CD4-positive, alpha-beta T cell treated with Interleukin-6 at 100 ng/mL for 8 hours (primary cell): ENCODE results near the gene SLC26A8.
"Not testable (repeated sequence)": the region's sequence is repeated elsewhere in the genome, so short reads cannot be mapped to it uniquely, and the experiment has no call there.

Experiments used
- DNase-seq: peaks from one replicate; pipeline ENCODE4 v3.0.0-alpha.2; 2020; ENCODE audit warnings: mixed read lengths, low spot score

Gene SLC26A8

GRCh38 chr6:35911871-35912653, 112.4 kb downstream of the SLC26A8 start:
- DNase-seq = no peak

DNA sequence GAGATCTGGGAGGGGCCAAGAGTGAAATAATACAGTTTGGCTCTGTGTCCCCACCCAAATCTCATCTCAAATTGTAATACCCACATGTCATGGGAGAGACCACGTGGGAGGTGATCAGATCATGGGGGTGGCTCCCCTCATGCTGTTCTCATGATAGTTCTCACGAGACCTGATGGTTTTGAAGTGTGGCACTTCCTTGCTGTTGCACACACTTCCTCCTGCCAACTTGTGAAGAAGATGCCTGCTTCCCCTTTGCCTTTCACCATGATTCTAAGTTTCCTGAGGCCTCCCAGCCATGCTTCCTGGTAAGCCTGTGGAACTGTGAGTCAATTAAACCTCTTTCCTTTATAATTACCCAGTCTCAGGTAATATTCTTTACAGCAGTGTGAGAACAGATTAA, 114.9 kb downstream of the SLC26A8 start:
- DNase-seq = not testable (repeated sequence)

DNA sequence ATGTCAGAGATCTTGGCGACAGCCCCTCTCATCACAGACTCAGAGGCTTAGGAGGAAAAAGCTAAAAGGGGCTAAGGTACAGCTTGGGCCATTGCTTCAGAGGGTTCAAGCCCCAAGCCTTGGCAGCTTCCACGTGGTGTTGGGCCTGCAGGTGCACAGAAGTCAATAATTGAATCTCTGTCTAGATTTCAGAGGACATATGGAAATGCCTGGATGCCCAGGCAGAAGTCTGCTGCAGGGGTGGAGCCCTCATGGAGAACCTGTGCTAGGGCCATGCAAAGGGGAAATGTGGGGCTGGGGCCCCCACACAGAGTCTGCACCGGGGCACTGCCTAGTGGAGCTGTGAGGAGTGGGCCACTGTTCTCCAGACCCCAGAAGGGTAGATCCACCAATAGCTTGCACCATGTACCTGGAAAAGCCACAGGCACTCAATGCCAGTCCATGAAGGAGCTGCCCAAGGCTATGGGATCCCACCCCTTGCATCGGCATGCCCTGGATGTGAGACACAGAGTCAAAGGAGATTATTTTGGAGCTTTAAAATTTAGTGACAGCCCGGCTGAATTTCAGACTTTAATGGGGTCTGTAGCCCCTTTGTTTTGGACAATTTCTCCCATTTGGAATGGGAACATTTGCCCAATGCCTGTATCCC, 115.6 kb downstream of the SLC26A8 start:
- DNase-seq = not testable (repeated sequence)

DNA sequence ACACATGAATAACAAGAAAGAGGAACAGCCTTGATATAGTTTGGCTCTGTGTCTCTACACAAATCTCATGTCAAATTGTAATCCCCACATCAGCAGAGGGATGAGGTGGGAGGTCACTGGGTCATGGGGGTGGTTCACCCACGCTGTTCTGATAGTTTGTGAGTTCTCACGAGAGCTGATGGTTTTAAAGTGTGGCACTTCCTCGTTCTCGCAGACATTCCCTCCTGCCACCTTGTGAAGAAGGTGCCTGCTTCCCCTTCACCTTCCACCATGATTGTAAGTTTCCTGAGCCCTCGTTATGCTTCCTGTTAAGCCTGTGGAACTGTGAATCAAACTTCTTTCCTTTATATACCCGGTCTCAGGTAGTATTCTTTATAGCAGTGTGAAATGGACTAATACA, 116.7 kb downstream of the SLC26A8 start:
- no peak for DNase-seq

- no peak for DNase-seq
Measured at GRCh38 chr6:35906499-35906846, 118.0 kb downstream of the SLC26A8 start.

- no peak for DNase-seq
Measured at GRCh38 chr6:35905841-35906498, 118.5 kb downstream of the SLC26A8 start.

GRCh38 chr6:35905141-35905785, 119.2 kb downstream of the SLC26A8 start:
- DNase-seq = no peak

DNA sequence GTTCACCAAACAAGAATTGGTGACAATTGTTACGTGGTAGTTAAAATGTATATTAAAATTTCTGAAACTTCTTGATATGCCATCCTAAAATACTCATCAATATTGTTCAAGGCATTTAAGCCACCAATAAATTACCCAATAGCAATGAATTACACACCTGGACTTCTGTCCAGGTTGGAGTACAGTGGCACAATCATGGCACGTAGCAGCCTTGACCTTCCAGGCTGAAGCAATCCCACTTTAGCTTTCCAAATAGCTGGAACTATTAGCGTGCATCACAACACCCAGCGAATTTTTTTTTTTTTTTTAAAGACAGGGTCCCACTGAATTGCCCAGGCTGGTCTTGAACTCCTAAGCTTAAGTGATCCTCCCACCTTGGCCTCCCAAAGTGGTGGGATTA, 120.8 kb downstream of the SLC26A8 start:
- DNase-seq = no peak

DNA sequence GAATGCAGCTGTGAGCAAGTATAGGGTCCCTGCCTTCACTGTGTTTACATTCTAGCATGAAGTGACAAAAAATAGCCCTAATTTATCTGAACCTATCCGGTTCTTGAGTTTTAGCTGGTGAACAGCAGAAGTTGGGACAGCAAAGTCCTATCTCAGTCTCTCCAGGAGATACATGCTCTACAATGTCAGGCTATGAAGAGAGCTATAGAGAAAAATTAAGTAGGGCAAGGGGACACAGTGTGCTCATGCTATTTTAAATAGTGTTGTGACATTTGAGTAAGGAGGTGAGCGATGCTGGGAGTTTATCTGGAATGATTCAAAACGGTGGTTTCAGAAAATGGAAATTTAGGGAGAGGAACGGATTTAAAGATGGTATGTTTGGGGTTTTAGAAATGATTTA, 124.0 kb downstream of the SLC26A8 start:
- DNase-seq = no peak

DNA sequence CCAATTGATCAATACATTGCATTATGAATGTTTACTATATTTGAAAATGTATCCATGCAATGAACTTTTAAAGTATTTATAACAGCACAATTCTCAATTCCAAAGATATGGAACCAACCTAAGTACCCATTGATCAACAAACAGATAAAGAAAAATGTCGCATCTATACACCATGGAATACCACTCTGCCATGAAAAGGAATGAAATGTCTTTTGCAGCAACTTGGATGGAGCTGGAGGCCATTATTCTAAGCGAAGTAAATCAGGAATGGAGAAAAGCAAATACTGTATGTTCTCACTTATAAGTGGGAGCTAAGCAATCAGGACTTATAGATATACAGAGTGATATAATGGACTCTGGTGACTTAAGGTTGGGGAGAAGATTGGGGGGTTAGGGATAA, 126.4 kb downstream of the SLC26A8 start:
- no peak for DNase-seq

- no peak for DNase-seq
Measured at GRCh38 chr6:35897486-35897885, 127.0 kb downstream of the SLC26A8 start.

DNA sequence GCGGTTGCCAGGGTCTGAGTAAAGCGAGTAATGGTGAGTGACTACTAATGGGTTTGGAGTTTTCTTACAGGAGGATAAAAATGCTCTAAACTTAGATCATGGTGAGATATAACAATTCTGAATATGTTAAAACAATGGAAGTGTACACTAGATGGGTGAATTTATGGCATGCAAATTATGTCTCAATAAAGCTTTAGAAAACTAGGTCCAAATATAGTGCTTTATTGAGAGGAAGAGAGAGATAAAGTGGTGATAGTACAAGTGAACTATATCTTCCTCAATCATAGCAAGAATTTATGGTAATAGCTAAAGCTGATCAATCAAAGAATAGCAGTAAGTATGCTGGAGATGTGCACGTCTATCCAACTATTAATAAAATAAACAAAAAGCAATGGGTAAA, 127.4 kb downstream of the SLC26A8 start:
- no peak for DNase-seq

DNA sequence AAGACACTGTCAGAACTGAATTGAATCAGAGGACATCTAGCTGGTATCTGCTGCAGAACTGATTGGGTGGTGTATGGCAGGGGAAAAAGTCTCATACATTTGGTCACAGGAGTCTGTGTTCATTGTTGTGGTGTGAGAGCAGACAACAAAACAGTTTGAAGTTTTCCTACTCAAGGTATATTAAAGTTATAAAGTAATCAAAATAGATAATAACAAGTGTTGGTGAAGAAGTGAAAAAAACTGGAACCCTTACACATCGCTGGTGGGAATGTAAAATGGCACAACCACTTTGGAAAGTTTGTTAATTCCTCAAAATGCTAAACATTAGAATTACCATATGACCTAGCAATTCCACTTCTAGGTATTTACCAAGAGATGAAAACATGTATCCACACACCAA, 128.2 kb downstream of the SLC26A8 start:
- no peak for DNase-seq

GRCh38 chr6:35895560-35895959, 128.9 kb downstream of the SLC26A8 start:
- DNase-seq = no peak

DNA sequence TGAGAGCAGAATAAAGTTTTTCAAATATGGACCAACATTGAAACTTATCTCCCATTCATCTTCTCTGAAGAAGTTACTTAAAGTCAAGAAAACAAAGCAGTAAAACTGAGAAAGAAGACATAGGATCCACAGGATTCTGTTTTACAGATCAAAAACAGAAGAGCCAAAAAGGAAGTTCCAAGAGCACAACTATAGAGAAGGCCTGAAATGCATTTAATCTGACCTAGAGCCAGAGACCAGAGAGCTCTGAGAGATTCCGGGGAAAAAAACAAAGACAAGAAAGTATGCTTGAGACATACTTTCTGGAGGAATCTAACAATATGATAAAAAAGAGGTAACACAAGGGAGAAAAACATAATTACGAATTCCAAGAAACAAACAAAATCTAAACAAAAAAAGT, 129.7 kb downstream of the SLC26A8 start:
- DNase-seq = no peak
